HG03432 (cell line): ENCODE results near the gene KIF3A.

Experiments
- ATAC-seq: cut with Tn5 transposase; IDR thresholded peaks from one replicate; pipeline ENCODE4 v1.9.1; 2021; ENCODE audit warnings: mild to moderate bottlenecking, moderate library complexity; ENCODE audit not compliant: unreplicated experiment

KIF3A gene

GRCh38 chr5:132644177-132644576 lies 93.2 kb downstream of the KIF3A start:
- no peak for ATAC-seq
